Hepatocyte (in vitro differentiated cells): ENCODE measurements around the gene DIABLO. TPM values are rescaled to one million over a fixed set of nuclear protein-coding genes. Genes with fewer than 3 reads are reported as not detected.

ENCODE experiments used
- DNase-seq: peaks from one replicate; pipeline ENCODE4 v3.0.0-alpha.2; 2016; ENCODE audit warnings: low spot score
- H2AFZ ChIP-seq: fragments of 200-600 bp; sonication (generic); 2 replicates; pipeline ENCODE4 v1.6.0; 2016; ENCODE audit warnings: antibody characterized with exemption, mild to moderate bottlenecking
- H3K27ac ChIP-seq: fragments of 200-600 bp; sonication (generic); 2 replicates; pipeline ENCODE4 v1.5.1; 2016; ENCODE audit warnings: mild to moderate bottlenecking
- H3K27me3 ChIP-seq: fragments of 200-600 bp; sonication (generic); 2 replicates; pipeline ENCODE4 v1.6.1; 2016
- H3K36me3 ChIP-seq: fragments of 200-600 bp; sonication (generic); replicated peaks from 2 replicates; pipeline ENCODE4 v1.5.1; 2016; ENCODE audit warnings: low read depth; ENCODE audit not compliant: insufficient read depth
- H3K4me1 ChIP-seq: fragments of 200-600 bp; sonication (generic); 2 replicates; pipeline ENCODE4 v1.5.1; 2016; ENCODE audit warnings: mild to moderate bottlenecking, moderate library complexity; ENCODE audit not compliant: insufficient read depth
- H3K4me2 ChIP-seq: fragments of 200-600 bp; sonication (generic); 2 replicates; pipeline ENCODE4 v1.6.0; 2016
- H3K4me3 ChIP-seq: fragments of 200-600 bp; sonication (generic); 2 replicates; pipeline ENCODE4 v1.5.1; 2016; ENCODE audit warnings: mild to moderate bottlenecking
- H3K79me2 ChIP-seq: fragments of 200-600 bp; sonication (generic); 2 replicates; pipeline ENCODE4 v1.6.0; 2017; ENCODE audit warnings: mild to moderate bottlenecking
- H3K9me2 ChIP-seq: fragments of 200-600 bp; sonication (generic); replicated peaks from 2 replicates; pipeline ENCODE4 v1.6.0; 2017; ENCODE audit warnings: mild to moderate bottlenecking; ENCODE audit not compliant: insufficient read depth
- H3K9me3 ChIP-seq: fragments of 200-600 bp; sonication (generic); 2 replicates; pipeline ENCODE4 v1.5.1; 2016; ENCODE audit warnings: low read depth, mild to moderate bottlenecking
- H4K20me1 ChIP-seq: fragments of 200-600 bp; sonication (generic); 2 replicates; pipeline ENCODE4 v1.6.0; 2016; ENCODE audit warnings: mild to moderate bottlenecking; ENCODE audit not compliant: insufficient read depth, poor library complexity, severe bottlenecking
- CTCF ChIP-seq: fragments of 200-600 bp; sonication (generic); IDR thresholded peaks from 2 replicates; pipeline ENCODE4 v1.5.1; 2016; ENCODE audit warnings: antibody characterized with exemption, mild to moderate bottlenecking; ENCODE audit not compliant: poor library complexity
- EZH2 ChIP-seq: fragments of 200-600 bp; sonication (generic); IDR thresholded peaks from 2 replicates; pipeline ENCODE4 v1.6.1; 2016; ENCODE audit warnings: antibody characterized with exemption, mild to moderate bottlenecking, borderline replicate concordance
- EZH2phosphoT487 ChIP-seq: fragments of 200-600 bp; sonication (generic); IDR thresholded peaks from one replicate; pipeline ENCODE4 v1.6.1; 2018; ENCODE audit warnings: antibody characterized with exemption, mild to moderate bottlenecking, low read depth, moderate library complexity; ENCODE audit not compliant: unreplicated experiment, severe bottlenecking
- WGBS: methylation state at CpG from one replicate; pipeline ENCODE4 v1.1.6; 2016; ENCODE audit warnings: low lambda C conversion rate; ENCODE audit errors: missing lambda C conversion rate; 5-methylcytosine and 5-hydroxymethylcytosine counted together
- polyA plus RNA-seq: library from polyadenylated mRNA; unstranded; fragments of >200 nt; fragmentation: Nextera tagmentation; extraction: Ambion mirVana; gene quantifications from 2 replicates; pipeline ENCODE4 v1.2.1, GENCODE V29; 2016
- total RNA-seq: library from RNA; depleted of rRNA; stranded (reverse); fragments of >200 nt; gene quantifications from 2 replicates; pipeline ENCODE4 v1.2.3, GENCODE V29; 2014

Gene DIABLO
- total and polyA plus RNA-seq, 2 experiments from 2014 or later = 77.4 to 96.5 TPM

GRCh38 chr12:122172262-122172939, 53.5 kb downstream of the DIABLO start:
- no peaks in the 10 kb centered on the region for H3K36me3 ChIP-seq
- no peak overlapping the region for H3K4me2 ChIP-seq
- no peak overlapping the region for H3K4me3 ChIP-seq
- 84% methylated on average over 17 of the region's 17 CpGs for WGBS
- no peak for DNase-seq
- H3K4me1 ChIP-seq = peaks cover 4% of the 10 kb centered on the region
- no peak for TF ChIP-seq EZH2phosphoT487
- no peak for TF ChIP-seq CTCF
- TF ChIP-seq EZH2 = no peak
- no peak overlapping the region for H2AFZ ChIP-seq
- no peaks in the 10 kb centered on the region for H3K9me3 ChIP-seq
- H3K79me2 ChIP-seq = no peaks in the 10 kb centered on the region
- no peaks in the 10 kb centered on the region for H3K27me3 ChIP-seq
- H4K20me1 ChIP-seq = no peaks in the 10 kb centered on the region
- H3K9me2 ChIP-seq = no peaks in the 10 kb centered on the region
- no peak overlapping the region for H3K27ac ChIP-seq

GRCh38 chr12:122171399-122171798, 54.5 kb downstream of the DIABLO start:
- H3K4me3 ChIP-seq = no peak overlapping the region
- no peak overlapping the region for H3K4me2 ChIP-seq
- H3K27ac ChIP-seq = no peak overlapping the region
- DNase-seq = no peak
- H3K9me3 ChIP-seq = no peaks in the 10 kb centered on the region
- TF ChIP-seq CTCF (no peak), EZH2phosphoT487 (no peak), EZH2 (no peak)
- 91% methylated on average over 5 of the region's 5 CpGs for WGBS
- no peaks in the 10 kb centered on the region for H3K4me1 ChIP-seq
- no peaks in the 10 kb centered on the region for H4K20me1 ChIP-seq
- H3K9me2 ChIP-seq = no peaks in the 10 kb centered on the region
- no peaks in the 10 kb centered on the region for H3K27me3 ChIP-seq
- no peaks in the 10 kb centered on the region for H3K79me2 ChIP-seq
- H3K36me3 ChIP-seq = no peaks in the 10 kb centered on the region
- H2AFZ ChIP-seq = no peak overlapping the region

DNA sequence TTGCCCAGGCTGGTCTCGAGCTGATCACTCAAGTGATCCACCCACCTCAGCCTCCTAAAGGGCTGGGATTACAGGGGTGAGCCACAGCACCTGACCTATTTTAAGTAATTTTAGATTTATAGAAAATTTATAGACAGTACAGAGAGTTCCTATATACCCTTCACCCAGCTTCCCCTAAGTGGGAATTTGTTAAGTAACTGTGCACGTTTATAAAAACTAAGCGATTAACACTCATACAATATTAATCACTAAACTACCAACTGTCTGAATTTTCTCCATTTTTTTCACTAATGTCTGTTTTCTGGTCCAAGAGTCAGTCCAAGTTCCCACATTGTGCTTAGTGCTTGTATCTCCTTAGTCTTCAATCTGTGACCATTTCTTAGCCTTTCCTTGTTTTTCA, 57.4 kb downstream of the DIABLO start:
- no peaks in the 10 kb centered on the region for H4K20me1 ChIP-seq
- no peak for TF ChIP-seq EZH2
- TF ChIP-seq CTCF = no peak
- TF ChIP-seq EZH2phosphoT487 = no peak
- no peaks in the 10 kb centered on the region for H3K27me3 ChIP-seq
- no peaks in the 10 kb centered on the region for H3K9me2 ChIP-seq
- H3K4me2 ChIP-seq = no peak overlapping the region
- no peak overlapping the region for H3K27ac ChIP-seq
- 96% methylated on average over 3 of the region's 3 CpGs for WGBS
- H3K79me2 ChIP-seq = no peaks in the 10 kb centered on the region
- H3K4me1 ChIP-seq = no peaks in the 10 kb centered on the region
- no peak overlapping the region for H2AFZ ChIP-seq
- H3K36me3 ChIP-seq = no peaks in the 10 kb centered on the region
- no peaks in the 10 kb centered on the region for H3K9me3 ChIP-seq
- no peak overlapping the region for H3K4me3 ChIP-seq
- DNase-seq = no peak
